MM.1S (cell line): ENCODE results near the gene C11orf54.

Source experiments
- EZH2phosphoT487 ChIP-seq: fragments of 300-600 bp; sonication (generic); IDR thresholded peaks from 2 replicates; pipeline ENCODE4 v1.6.1; 2018; ENCODE audit warnings: antibody characterized with exemption, low read length
- TF ChIP-seq, protein P1 (sequence below): fragments of 300-600 bp; sonication (generic); IDR thresholded peaks from 2 replicates; pipeline ENCODE4 v1.5.1; 2016; ENCODE audit warnings: antibody characterized with exemption, low read length, mixed read lengths

DNA sequence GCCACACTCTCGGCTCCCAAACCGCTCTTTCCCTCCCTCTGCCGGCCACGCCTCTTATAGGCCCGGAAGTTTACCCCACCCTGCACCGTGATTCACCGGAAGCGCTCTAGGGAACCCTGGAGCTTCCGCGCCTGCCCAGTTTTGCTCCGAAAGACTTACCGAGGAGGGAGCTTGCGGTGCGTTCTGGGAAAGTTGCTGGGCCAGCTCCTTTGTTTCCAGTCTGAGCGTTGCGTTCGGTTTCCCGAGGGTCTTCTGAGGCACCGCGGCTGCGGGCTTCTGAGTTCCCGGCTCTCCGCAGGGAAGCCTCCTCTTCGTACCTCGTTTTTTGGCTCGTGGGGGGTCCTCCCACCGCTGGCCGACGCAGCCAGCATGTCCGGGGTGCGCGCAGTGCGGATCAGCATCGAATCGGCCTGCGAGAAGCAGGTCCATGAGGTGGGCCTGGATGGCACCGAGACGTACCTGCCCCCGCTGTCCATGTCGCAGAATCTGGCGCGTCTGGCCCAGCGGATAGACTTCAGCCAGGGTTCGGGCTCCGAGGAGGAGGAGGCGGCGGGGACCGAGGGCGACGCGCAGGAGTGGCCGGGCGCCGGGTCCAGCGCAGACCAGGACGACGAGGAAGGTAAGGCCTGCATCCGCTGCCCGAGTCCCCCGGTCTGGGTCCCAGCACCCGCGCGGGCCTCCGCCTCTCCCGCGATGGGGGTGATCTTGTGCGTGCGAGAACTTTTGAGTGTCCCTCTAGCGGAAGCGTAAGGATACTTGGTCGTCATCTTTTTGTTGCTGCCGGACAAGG, 42.9 kb downstream of the C11orf54 start, which contains the start of gene MED17:
- TF ChIP-seq, protein P1, sequence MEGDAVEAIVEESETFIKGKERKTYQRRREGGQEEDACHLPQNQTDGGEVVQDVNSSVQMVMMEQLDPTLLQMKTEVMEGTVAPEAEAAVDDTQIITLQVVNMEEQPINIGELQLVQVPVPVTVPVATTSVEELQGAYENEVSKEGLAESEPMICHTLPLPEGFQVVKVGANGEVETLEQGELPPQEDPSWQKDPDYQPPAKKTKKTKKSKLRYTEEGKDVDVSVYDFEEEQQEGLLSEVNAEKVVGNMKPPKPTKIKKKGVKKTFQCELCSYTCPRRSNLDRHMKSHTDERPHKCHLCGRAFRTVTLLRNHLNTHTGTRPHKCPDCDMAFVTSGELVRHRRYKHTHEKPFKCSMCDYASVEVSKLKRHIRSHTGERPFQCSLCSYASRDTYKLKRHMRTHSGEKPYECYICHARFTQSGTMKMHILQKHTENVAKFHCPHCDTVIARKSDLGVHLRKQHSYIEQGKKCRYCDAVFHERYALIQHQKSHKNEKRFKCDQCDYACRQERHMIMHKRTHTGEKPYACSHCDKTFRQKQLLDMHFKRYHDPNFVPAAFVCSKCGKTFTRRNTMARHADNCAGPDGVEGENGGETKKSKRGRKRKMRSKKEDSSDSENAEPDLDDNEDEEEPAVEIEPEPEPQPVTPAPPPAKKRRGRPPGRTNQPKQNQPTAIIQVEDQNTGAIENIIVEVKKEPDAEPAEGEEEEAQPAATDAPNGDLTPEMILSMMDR: peak; percentile 44
- no peak for TF ChIP-seq EZH2phosphoT487
